Spleen (tissue), 7 donors: Measurements from ENCODE around the gene C17orf58.

Experiments
- POLR2A ChIP-seq, 3 donors: fragments of 450-650 bp; IDR thresholded peaks; one replicate each; pipeline ENCODE4 v1.5.1; 2017; ENCODE audit warnings: antibody characterized with exemption in 3 of 3, mild to moderate bottlenecking in 1 of 3
- POLR2AphosphoS5 ChIP-seq, 3 donors: sonication (generic); formaldehyde crosslinking; IDR thresholded peaks; one replicate each; pipeline ENCODE4 v1.5.1; 2017; ENCODE audit warnings: antibody characterized with exemption in 3 of 3
- TF ChIP-seq, protein P1 (sequence below), 11 experiments: fragments of 200-600 bp in 7 of 11; fragments of 450-650 bp in 4 of 11; sonication (generic) in 4 of 11; IDR thresholded peaks in 8 of 11; conservative IDR thresholded peaks in 3 of 11; 1 replicate in 7 of 11; 2 replicates in 4 of 11; pipeline versions ENCODE4 v1.4.0 to v1.8.0; 2016 to 2021; ENCODE audit warnings: antibody characterized with exemption in 11 of 11, inconsistent platforms in 4 of 11, mild to moderate bottlenecking in 1 of 11
- donor health status: DM: no; HTN: no; CAD: no; lungs with moderate emphysema.
- donor health status: DM: no; HTN: no; CAD: no.
- donor health status: DM: no; HTN: no; CAD: no.

DNA sequence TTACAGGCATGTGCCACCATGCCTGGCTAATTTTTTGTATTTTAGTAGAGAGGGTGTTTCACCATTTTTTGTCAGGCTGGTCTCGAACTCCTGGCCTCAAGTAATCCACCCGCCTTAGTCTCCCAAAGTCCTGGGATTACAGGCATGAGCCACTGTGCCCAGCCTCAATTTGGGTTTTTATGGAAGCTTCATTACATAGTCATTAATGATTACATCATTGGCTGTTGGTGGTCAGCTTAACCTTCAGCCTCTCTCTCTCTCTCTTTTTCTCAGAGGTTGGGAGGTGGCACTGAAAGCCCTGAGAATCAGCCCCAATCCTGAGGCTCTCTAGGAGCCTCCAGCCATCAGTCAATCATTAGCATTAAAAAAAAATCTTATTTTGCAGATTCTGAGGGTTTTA, 45.3 kb downstream of the C17orf58 start:
- TF ChIP-seq, protein P1, sequence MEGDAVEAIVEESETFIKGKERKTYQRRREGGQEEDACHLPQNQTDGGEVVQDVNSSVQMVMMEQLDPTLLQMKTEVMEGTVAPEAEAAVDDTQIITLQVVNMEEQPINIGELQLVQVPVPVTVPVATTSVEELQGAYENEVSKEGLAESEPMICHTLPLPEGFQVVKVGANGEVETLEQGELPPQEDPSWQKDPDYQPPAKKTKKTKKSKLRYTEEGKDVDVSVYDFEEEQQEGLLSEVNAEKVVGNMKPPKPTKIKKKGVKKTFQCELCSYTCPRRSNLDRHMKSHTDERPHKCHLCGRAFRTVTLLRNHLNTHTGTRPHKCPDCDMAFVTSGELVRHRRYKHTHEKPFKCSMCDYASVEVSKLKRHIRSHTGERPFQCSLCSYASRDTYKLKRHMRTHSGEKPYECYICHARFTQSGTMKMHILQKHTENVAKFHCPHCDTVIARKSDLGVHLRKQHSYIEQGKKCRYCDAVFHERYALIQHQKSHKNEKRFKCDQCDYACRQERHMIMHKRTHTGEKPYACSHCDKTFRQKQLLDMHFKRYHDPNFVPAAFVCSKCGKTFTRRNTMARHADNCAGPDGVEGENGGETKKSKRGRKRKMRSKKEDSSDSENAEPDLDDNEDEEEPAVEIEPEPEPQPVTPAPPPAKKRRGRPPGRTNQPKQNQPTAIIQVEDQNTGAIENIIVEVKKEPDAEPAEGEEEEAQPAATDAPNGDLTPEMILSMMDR (IDR thresholded peaks at IDR 0.05 in 8 of 11, conservative IDR thresholded peaks at IDR 0.05 in 3 of 11) = no peak
- TF ChIP-seq POLR2A (IDR thresholded peaks at IDR 0.05) = no peak
- TF ChIP-seq POLR2AphosphoS5 (IDR thresholded peaks at IDR 0.05) = no peak
